SK-N-SH treated with all-trans-retinoic acid at 6 μM for 48 hours (cell line): Measurements from ENCODE around the gene STRA6.

Source experiments
- ATAC-seq: fragments of 200-7000 bp; cut with Tn5 transposase; 3 replicates; pipeline ENCODE4 v1.9.1; 2020; ENCODE audit warnings: mild to moderate bottlenecking, moderate library complexity
- ARNTL ChIP-seq: fragments of 450-650 bp; formaldehyde crosslinking; IDR thresholded peaks from 2 replicates; pipeline ENCODE4 v1.5.0; 2020; ENCODE audit warnings: low read depth, mild to moderate bottlenecking, moderate library complexity, borderline replicate concordance
- CREB5 ChIP-seq: fragments of 250-450 bp; sonication (Bioruptor Pico); IDR thresholded peaks from 2 replicates; pipeline ENCODE4 v1.5.1; 2020; ENCODE audit warnings: low read depth, mild to moderate bottlenecking, moderate library complexity
- ESRRG ChIP-seq: fragments of 250-450 bp; sonication (Bioruptor Pico); IDR thresholded peaks from 2 replicates; pipeline ENCODE4 v1.6.1; 2021; ENCODE audit warnings: mild to moderate bottlenecking
- GLIS3 ChIP-seq: fragments of 250-450 bp; sonication (Bioruptor Pico); IDR thresholded peaks from 2 replicates; pipeline ENCODE4 v1.5.0; 2020; ENCODE audit warnings: mild to moderate bottlenecking, moderate library complexity
- ISL1 ChIP-seq: fragments of 250-450 bp; sonication (Bioruptor Pico); IDR thresholded peaks from 2 replicates; pipeline ENCODE4 v2.1.2; 2022; ENCODE audit warnings: mild to moderate bottlenecking, moderate library complexity
- OSR1 ChIP-seq: fragments of 250-450 bp; sonication (Bioruptor Pico); IDR thresholded peaks from 2 replicates; pipeline ENCODE4 v1.8.0; 2022; ENCODE audit warnings: moderate library complexity, mild to moderate bottlenecking, inconsistent platforms
- PATZ1 ChIP-seq: fragments of 250-450 bp; sonication (Bioruptor Pico); IDR thresholded peaks from 2 replicates; pipeline ENCODE4 v1.8.0; 2020; ENCODE audit warnings: mild to moderate bottlenecking, moderate library complexity, borderline replicate concordance
- RARB ChIP-seq: fragments of 250-450 bp; sonication (Bioruptor Pico); IDR thresholded peaks from 2 replicates; pipeline ENCODE4 v1.8.0; 2021; ENCODE audit warnings: mild to moderate bottlenecking, moderate library complexity
- SNAI2 ChIP-seq: fragments of 250-450 bp; sonication (Bioruptor Pico); IDR thresholded peaks from 2 replicates; pipeline ENCODE4 v1.5.0; 2020; ENCODE audit warnings: mild to moderate bottlenecking, moderate library complexity
- TCF4 ChIP-seq: fragments of 250-450 bp; sonication (Bioruptor Pico); IDR thresholded peaks from 2 replicates; pipeline ENCODE4 v1.8.0; 2021; ENCODE audit warnings: mild to moderate bottlenecking, moderate library complexity, borderline replicate concordance
- TOX ChIP-seq: fragments of 250-450 bp; sonication (Bioruptor Pico); IDR thresholded peaks from 2 replicates; pipeline ENCODE4 v1.8.0; 2021; ENCODE audit warnings: mild to moderate bottlenecking, moderate library complexity, borderline replicate concordance
- ZC3H10 ChIP-seq: fragments of 250-450 bp; sonication (Bioruptor Pico); IDR thresholded peaks from 2 replicates; pipeline ENCODE4 v1.5.1; 2021; ENCODE audit warnings: mild to moderate bottlenecking, moderate library complexity
- ZFP3 ChIP-seq: fragments of 250-450 bp; sonication (Bioruptor Pico); IDR thresholded peaks from 2 replicates; pipeline ENCODE4 v1.5.0; 2020; ENCODE audit warnings: mild to moderate bottlenecking, moderate library complexity
- ZFP30 ChIP-seq: fragments of 450-650 bp; formaldehyde crosslinking; IDR thresholded peaks from 2 replicates; pipeline ENCODE4 v1.5.0; 2022; ENCODE audit warnings: mild to moderate bottlenecking, moderate library complexity
- ZNF70 ChIP-seq: fragments of 450-650 bp; formaldehyde crosslinking; IDR thresholded peaks from 2 replicates; pipeline ENCODE4 v1.5.0; 2020; ENCODE audit warnings: mild to moderate bottlenecking, moderate library complexity
- ZNF8 ChIP-seq: fragments of 450-650 bp; formaldehyde crosslinking; IDR thresholded peaks from 2 replicates; pipeline ENCODE4 v1.5.0; 2020; ENCODE audit warnings: mild to moderate bottlenecking, moderate library complexity
- TF ChIP-seq, protein P1 (sequence below): fragments of 250-450 bp; sonication (Bioruptor Pico); IDR thresholded peaks from 2 replicates; pipeline ENCODE4 v1.5.0; 2020; ENCODE audit warnings: mild to moderate bottlenecking, moderate library complexity
- TF ChIP-seq, protein P2 (sequence below): fragments of 250-450 bp; sonication (Bioruptor Pico); IDR thresholded peaks from 2 replicates; pipeline ENCODE4 v1.5.1; 2021; ENCODE audit warnings: mild to moderate bottlenecking, moderate library complexity
- TF ChIP-seq, protein P3 (sequence below): fragments of 250-450 bp; sonication (Bioruptor Pico); IDR thresholded peaks from 2 replicates; pipeline ENCODE4 v1.8.0; 2021; ENCODE audit warnings: low read depth, mild to moderate bottlenecking, moderate library complexity, borderline replicate concordance

The STRA6 gene

GRCh38 chr15:74131628-74132413 is 70.8 kb downstream of the STRA6 start:
- no peak for ATAC-seq
- TF ChIP-seq, protein P1, sequence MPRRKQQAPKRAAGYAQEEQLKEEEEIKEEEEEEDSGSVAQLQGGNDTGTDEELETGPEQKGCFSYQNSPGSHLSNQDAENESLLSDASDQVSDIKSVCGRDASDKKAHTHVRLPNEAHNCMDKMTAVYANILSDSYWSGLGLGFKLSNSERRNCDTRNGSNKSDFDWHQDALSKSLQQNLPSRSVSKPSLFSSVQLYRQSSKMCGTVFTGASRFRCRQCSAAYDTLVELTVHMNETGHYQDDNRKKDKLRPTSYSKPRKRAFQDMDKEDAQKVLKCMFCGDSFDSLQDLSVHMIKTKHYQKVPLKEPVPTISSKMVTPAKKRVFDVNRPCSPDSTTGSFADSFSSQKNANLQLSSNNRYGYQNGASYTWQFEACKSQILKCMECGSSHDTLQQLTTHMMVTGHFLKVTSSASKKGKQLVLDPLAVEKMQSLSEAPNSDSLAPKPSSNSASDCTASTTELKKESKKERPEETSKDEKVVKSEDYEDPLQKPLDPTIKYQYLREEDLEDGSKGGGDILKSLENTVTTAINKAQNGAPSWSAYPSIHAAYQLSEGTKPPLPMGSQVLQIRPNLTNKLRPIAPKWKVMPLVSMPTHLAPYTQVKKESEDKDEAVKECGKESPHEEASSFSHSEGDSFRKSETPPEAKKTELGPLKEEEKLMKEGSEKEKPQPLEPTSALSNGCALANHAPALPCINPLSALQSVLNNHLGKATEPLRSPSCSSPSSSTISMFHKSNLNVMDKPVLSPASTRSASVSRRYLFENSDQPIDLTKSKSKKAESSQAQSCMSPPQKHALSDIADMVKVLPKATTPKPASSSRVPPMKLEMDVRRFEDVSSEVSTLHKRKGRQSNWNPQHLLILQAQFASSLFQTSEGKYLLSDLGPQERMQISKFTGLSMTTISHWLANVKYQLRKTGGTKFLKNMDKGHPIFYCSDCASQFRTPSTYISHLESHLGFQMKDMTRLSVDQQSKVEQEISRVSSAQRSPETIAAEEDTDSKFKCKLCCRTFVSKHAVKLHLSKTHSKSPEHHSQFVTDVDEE = no peak
- no peak for TF ChIP-seq ZNF8 (CRISPR knock-in tag)
- TF ChIP-seq OSR1 (CRISPR knock-in tag) = no peak
- no peak for TF ChIP-seq ZFP30 (CRISPR knock-in tag)
- no peak for TF ChIP-seq ZC3H10
- TF ChIP-seq GLIS3 = no peak
- TF ChIP-seq, protein P2, sequence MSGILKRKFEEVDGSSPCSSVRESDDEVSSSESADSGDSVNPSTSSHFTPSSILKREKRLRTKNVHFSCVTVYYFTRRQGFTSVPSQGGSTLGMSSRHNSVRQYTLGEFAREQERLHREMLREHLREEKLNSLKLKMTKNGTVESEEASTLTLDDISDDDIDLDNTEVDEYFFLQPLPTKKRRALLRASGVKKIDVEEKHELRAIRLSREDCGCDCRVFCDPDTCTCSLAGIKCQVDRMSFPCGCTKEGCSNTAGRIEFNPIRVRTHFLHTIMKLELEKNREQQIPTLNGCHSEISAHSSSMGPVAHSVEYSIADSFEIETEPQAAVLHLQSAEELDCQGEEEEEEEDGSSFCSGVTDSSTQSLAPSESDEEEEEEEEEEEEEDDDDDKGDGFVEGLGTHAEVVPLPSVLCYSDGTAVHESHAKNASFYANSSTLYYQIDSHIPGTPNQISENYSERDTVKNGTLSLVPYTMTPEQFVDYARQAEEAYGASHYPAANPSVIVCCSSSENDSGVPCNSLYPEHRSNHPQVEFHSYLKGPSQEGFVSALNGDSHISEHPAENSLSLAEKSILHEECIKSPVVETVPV (CRISPR knock-in tag) = no peak
- TF ChIP-seq ARNTL (CRISPR knock-in tag) = no peak

- ATAC-seq = no peak
- TF ChIP-seq, protein P3, sequence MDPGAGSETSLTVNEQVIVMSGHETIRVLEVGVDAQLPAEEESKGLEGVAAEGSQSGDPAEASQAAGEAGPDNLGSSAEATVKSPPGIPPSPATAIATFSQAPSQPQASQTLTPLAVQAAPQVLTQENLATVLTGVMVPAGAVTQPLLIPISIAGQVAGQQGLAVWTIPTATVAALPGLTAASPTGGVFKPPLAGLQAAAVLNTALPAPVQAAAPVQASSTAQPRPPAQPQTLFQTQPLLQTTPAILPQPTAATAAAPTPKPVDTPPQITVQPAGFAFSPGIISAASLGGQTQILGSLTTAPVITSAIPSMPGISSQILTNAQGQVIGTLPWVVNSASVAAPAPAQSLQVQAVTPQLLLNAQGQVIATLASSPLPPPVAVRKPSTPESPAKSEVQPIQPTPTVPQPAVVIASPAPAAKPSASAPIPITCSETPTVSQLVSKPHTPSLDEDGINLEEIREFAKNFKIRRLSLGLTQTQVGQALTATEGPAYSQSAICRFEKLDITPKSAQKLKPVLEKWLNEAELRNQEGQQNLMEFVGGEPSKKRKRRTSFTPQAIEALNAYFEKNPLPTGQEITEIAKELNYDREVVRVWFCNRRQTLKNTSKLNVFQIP = no peak
- TF ChIP-seq SNAI2 (CRISPR knock-in tag) (no peak), GLIS3 (no peak), ZNF70 (no peak), OSR1 (CRISPR knock-in tag) (no peak), ESRRG (no peak), RARB (no peak), ZFP3 (CRISPR knock-in tag) (no peak)
- TF ChIP-seq, protein P2 (CRISPR knock-in tag) = no peak
These were observed 71.5 kb downstream of the STRA6 start for GRCh38 chr15:74130849-74131627.

GRCh38 chr15:74130155-74130848 is 72.3 kb downstream of the STRA6 start, which contains the start of gene ISLR2:
Gene ISLR2, plus strand, starts transcription at chr15:74130586. Its CDS starts 2,169 bp downstream, at chr15:74132755.
- peak; percentile 9 for ATAC-seq
- no peak for TF ChIP-seq SNAI2 (CRISPR knock-in tag)
- TF ChIP-seq ZFP3 (CRISPR knock-in tag) = no peak
- TF ChIP-seq, protein P3 = no peak
- no peak for TF ChIP-seq PATZ1 (CRISPR knock-in tag)
- TF ChIP-seq TOX (CRISPR knock-in tag) = no peak
- TF ChIP-seq TCF4 (CRISPR knock-in tag) = no peak
- TF ChIP-seq ISL1 (CRISPR knock-in tag) = no peak
- TF ChIP-seq, protein P1 = no peak
- TF ChIP-seq ESRRG = no peak
- no peak for TF ChIP-seq ZFP30 (CRISPR knock-in tag)
- TF ChIP-seq CREB5 (CRISPR knock-in tag) = no peak
- TF ChIP-seq ZNF8 (CRISPR knock-in tag) = no peak
- TF ChIP-seq ZNF70 = no peak
